Neuronal stem cell (in vitro differentiated cells): ENCODE results near the gene TEAD4.

Source experiments
- DNase-seq: peaks from one replicate; pipeline ENCODE4 v3.0.0-alpha.2; 2013; ENCODE audit warnings: low spot score
- H2AFZ ChIP-seq: one replicate; pipeline ENCODE4 v1.6.1; 2013; ENCODE audit warnings: mild to moderate bottlenecking, low read length, inconsistent platforms
- H2AK5ac ChIP-seq: 2 replicates; pipeline ENCODE4 v1.6.1; 2013; ENCODE audit warnings: low read depth, mild to moderate bottlenecking, inconsistent platforms, low read length, moderate library complexity, mixed read lengths
- H2BK120ac ChIP-seq: 2 replicates; pipeline ENCODE4 v1.6.1; 2013; ENCODE audit warnings: low read depth, mild to moderate bottlenecking, inconsistent platforms, low read length, moderate library complexity, mixed read lengths
- H2BK12ac ChIP-seq: one replicate; pipeline ENCODE4 v1.6.1; 2013; ENCODE audit warnings: low read length, inconsistent platforms
- H2BK15ac ChIP-seq: 2 replicates; pipeline ENCODE4 v1.6.1; 2013; ENCODE audit warnings: mild to moderate bottlenecking, low read length, inconsistent platforms, mixed read lengths
- H2BK5ac ChIP-seq: one replicate; pipeline ENCODE4 v1.6.1; 2013; ENCODE audit warnings: inconsistent platforms, mild to moderate bottlenecking, low read length, moderate library complexity
- H3K14ac ChIP-seq: one replicate; pipeline ENCODE4 v1.6.1; 2013; ENCODE audit warnings: low read length, inconsistent platforms
- H3K18ac ChIP-seq: 2 replicates; pipeline ENCODE4 v1.6.1; 2013; ENCODE audit warnings: low read length, inconsistent platforms
- H3K23ac ChIP-seq: 2 replicates; pipeline ENCODE4 v1.6.1; 2013; ENCODE audit warnings: low read depth, mild to moderate bottlenecking, mixed read lengths, low read length, inconsistent platforms; ENCODE audit not compliant: poor library complexity
- H3K27ac ChIP-seq: replicated peaks from 3 replicates; pipeline ENCODE4 v1.5.1; 2013; ENCODE audit warnings: low read length, inconsistent platforms
- H3K27me3 ChIP-seq, 3 experiments: 2 replicates each; pipeline ENCODE4 v1.6.1; 2013; ENCODE audit warnings: low read length in 3 of 3, mild to moderate bottlenecking in 2 of 3, inconsistent platforms in 1 of 3, low read depth in 1 of 3, mixed read lengths in 1 of 3, moderate library complexity in 1 of 3; ENCODE audit not compliant: control insufficient read depth in 3 of 3, insufficient read depth in 3 of 3
- H3K36me3 ChIP-seq, 2 donors: replicated peaks in 1 of 2; 2 replicates each; pipeline ENCODE4 v1.6.1; 2013; ENCODE audit warnings: low read length in 2 of 2; ENCODE audit not compliant: control insufficient read depth in 2 of 2, insufficient read depth in 2 of 2
- H3K4ac ChIP-seq: 2 replicates; pipeline ENCODE4 v1.6.1; 2013; ENCODE audit warnings: inconsistent platforms, mild to moderate bottlenecking, low read length, moderate library complexity
- H3K4me1 ChIP-seq, 2 donors: 1 replicate in 1 of 2; 2 replicates in 1 of 2; pipeline ENCODE4 v1.6.1; 2013; ENCODE audit warnings: low read length in 2 of 2, low read depth in 1 of 2; ENCODE audit not compliant: control insufficient read depth in 2 of 2, insufficient read depth in 1 of 2
- H3K4me2 ChIP-seq: one replicate; pipeline ENCODE4 v1.6.1; 2013; ENCODE audit warnings: mild to moderate bottlenecking, low read length, inconsistent platforms; ENCODE audit not compliant: insufficient read depth, poor library complexity, severe bottlenecking
- H3K4me3 ChIP-seq, 2 donors: 2 replicates each; pipeline ENCODE4 v1.5.1; 2013; ENCODE audit warnings: low read length in 2 of 2, mild to moderate bottlenecking in 2 of 2, inconsistent platforms in 1 of 2, moderate library complexity in 1 of 2
- H3K79me1 ChIP-seq: one replicate; pipeline ENCODE4 v1.6.1; 2013; ENCODE audit warnings: low read depth, mild to moderate bottlenecking, inconsistent platforms, low read length, moderate library complexity
- H3K9ac ChIP-seq: one replicate; pipeline ENCODE4 v1.6.1; 2013; ENCODE audit warnings: mild to moderate bottlenecking, low read depth, low read length, inconsistent platforms; ENCODE audit not compliant: poor library complexity
- H3K9me3 ChIP-seq, 2 donors: replicated peaks in 1 of 2; 2 replicates each; pipeline versions ENCODE3 to v1.6.1; 2013; ENCODE audit warnings: low read length in 2 of 2, mild to moderate bottlenecking in 2 of 2, inconsistent platforms in 1 of 2, low read depth in 1 of 2, mixed read lengths in 1 of 2, moderate library complexity in 1 of 2; ENCODE audit not compliant: control insufficient read depth in 2 of 2, insufficient read depth in 1 of 2
- H4K8ac ChIP-seq: one replicate; pipeline ENCODE4 v1.6.1; 2013; ENCODE audit warnings: low read depth, mild to moderate bottlenecking, inconsistent platforms, low read length, moderate library complexity
- H4K91ac ChIP-seq: one replicate; pipeline ENCODE4 v1.6.1; 2013; ENCODE audit warnings: low read length, low read depth, mild to moderate bottlenecking, inconsistent platforms; ENCODE audit not compliant: poor library complexity
- WGBS, 2 donors: extraction: QIAGEN DNeasy Blood & Tissue Kit; methylation state at CpG; one replicate each; pipeline ENCODE4 v1.1.7; 2013; ENCODE audit warnings: missing lambda C conversion rate in 2 of 2, mixed read lengths in 1 of 2; ENCODE audit not compliant: insufficient read length in 2 of 2, insufficient replicate concordance in 1 of 2; ENCODE audit errors: extremely low coverage in 2 of 2; 5-methylcytosine and 5-hydroxymethylcytosine counted together

Gene TEAD4

GRCh38 chr12:3017281-3017680 lies 58.1 kb downstream of the TEAD4 start:
- WGBS, 2 donors, result no CpG with 5 or more reads among the region's 11 CpGs

GRCh38 chr12:3018284-3019004 lies 59.2 kb downstream of the TEAD4 start:
- H3K23ac ChIP-seq, result no peak overlapping the region
- H2BK15ac ChIP-seq, result no peak overlapping the region
- H3K79me1 ChIP-seq, result peaks cover 2% of the 10 kb centered on the region
- H2AFZ ChIP-seq, result no peak overlapping the region
- H3K9ac ChIP-seq, result no peak overlapping the region
- no peak for DNase-seq
- no peak overlapping the region for H3K14ac ChIP-seq
- H3K4me2 ChIP-seq, result no peak overlapping the region
- H2BK5ac ChIP-seq, result no peak overlapping the region
- no peak overlapping the region for H2BK120ac ChIP-seq
- H3K4me1 ChIP-seq, result no peaks in the 10 kb centered on the region
- no peak overlapping the region for H2AK5ac ChIP-seq
- no peak overlapping the region for H3K18ac ChIP-seq
- no peak overlapping the region for H3K27ac ChIP-seq
- no peak overlapping the region for H3K4me3 ChIP-seq
- no peak overlapping the region for H2BK12ac ChIP-seq
- no peaks in the 10 kb centered on the region for H3K9me3 ChIP-seq
- no peaks in the 10 kb centered on the region for H3K27me3 ChIP-seq
- no peak overlapping the region for H4K8ac ChIP-seq
- no peak overlapping the region for H3K4ac ChIP-seq
- H4K91ac ChIP-seq, result no peak overlapping the region
- H3K36me3 ChIP-seq, result peaks cover 14 to 73% of the 10 kb centered on the region in 2 donors
- WGBS, 2 donors, result no CpG with 5 or more reads among the region's 15 CpGs

More at GRCh38 chr12:3017281-3017680, 58.1 kb downstream of the TEAD4 start:
- Histone ChIP-seq H3K4me1 (no peaks in the 10 kb centered on the region), H3K14ac (no peak overlapping the region), H3K18ac (peak overlapping the region; percentile 68), H2AK5ac (no peak overlapping the region), H2BK5ac (peak overlapping the region; percentile 78), H4K8ac (no peak overlapping the region), H3K9me3 (no peaks in the 10 kb centered on the region), H4K91ac (no peak overlapping the region), H3K27ac (no peak overlapping the region), H2BK12ac (no peak overlapping the region), H3K9ac (peak overlapping the region; percentile 50), H2BK15ac (no peak overlapping the region), H3K23ac (no peak overlapping the region), H3K27me3 (no peaks in the 10 kb centered on the region), H2AFZ (no peak overlapping the region), H3K36me3 (peaks cover 12 to 65% of the 10 kb centered on the region in 2 donors), H3K4ac (no peak overlapping the region), H3K4me3 (no peak overlapping the region), H3K4me2 (no peak overlapping the region), H3K79me1 (peaks cover 2% of the 10 kb centered on the region), H2BK120ac (no peak overlapping the region)
- DNase-seq, result no peak

- no peak overlapping the region for H3K18ac ChIP-seq
- no peak overlapping the region for H4K8ac ChIP-seq
- H3K79me1 ChIP-seq, result peaks cover 2% of the 10 kb centered on the region
- H3K9me3 ChIP-seq, result no peaks in the 10 kb centered on the region
- H2BK5ac ChIP-seq, result no peak overlapping the region
- WGBS, 2 donors, result no CpG with 5 or more reads among the region's 25 CpGs
- H3K27me3 ChIP-seq, result no peaks in the 10 kb centered on the region
- no peak overlapping the region for H3K4me2 ChIP-seq
- H2BK15ac ChIP-seq, result no peak overlapping the region
- no peak overlapping the region for H3K27ac ChIP-seq
- peak overlapping the region; percentile 16 for H3K23ac ChIP-seq
- H3K4me1 ChIP-seq, result no peaks in the 10 kb centered on the region
- no peak overlapping the region for H3K14ac ChIP-seq
- no peak overlapping the region for H3K4ac ChIP-seq
- no peak overlapping the region for H2BK12ac ChIP-seq
- H2AK5ac ChIP-seq, result no peak overlapping the region
- peak overlapping the region; percentile 7 for H3K9ac ChIP-seq
- H2BK120ac ChIP-seq, result no peak overlapping the region
- H4K91ac ChIP-seq, result no peak overlapping the region
- no peak overlapping the region for H2AFZ ChIP-seq
- peaks cover 14 to 73% of the 10 kb centered on the region in 2 donors for H3K36me3 ChIP-seq
- DNase-seq, result no peak
- no peak overlapping the region for H3K4me3 ChIP-seq
These were observed 59.9 kb downstream of the TEAD4 start for GRCh38 chr12:3019005-3019680.

- H3K79me1 ChIP-seq, result peaks cover 2% of the 10 kb centered on the region
- WGBS, 2 donors, result no CpG with 5 or more reads among the region's 16 CpGs
- H3K36me3 ChIP-seq, result peaks cover 14 to 76% of the 10 kb centered on the region in 2 donors
- H3K9ac ChIP-seq, result no peak overlapping the region
- H3K27me3 ChIP-seq, result no peaks in the 10 kb centered on the region
- no peak overlapping the region for H2AFZ ChIP-seq
- peak overlapping the region; percentile 16 for H3K18ac ChIP-seq
- no peak overlapping the region for H2AK5ac ChIP-seq
- peak overlapping the region; percentile 72 for H2BK120ac ChIP-seq
- H3K4me1 ChIP-seq, result no peaks in the 10 kb centered on the region
- H4K8ac ChIP-seq, result no peak overlapping the region
- no peak overlapping the region for H2BK15ac ChIP-seq
- H2BK5ac ChIP-seq, result peak overlapping the region; percentile 20
- H3K27ac ChIP-seq, result no peak overlapping the region
- H3K4me2 ChIP-seq, result no peak overlapping the region
- H3K14ac ChIP-seq, result no peak overlapping the region
- no peak overlapping the region for H2BK12ac ChIP-seq
- no peak overlapping the region for H3K4me3 ChIP-seq
- H3K9me3 ChIP-seq, result no peaks in the 10 kb centered on the region
- H3K4ac ChIP-seq, result no peak overlapping the region
- DNase-seq, result no peak
- no peak overlapping the region for H4K91ac ChIP-seq
- H3K23ac ChIP-seq, result no peak overlapping the region
These were observed 61.2 kb downstream of the TEAD4 start for GRCh38 chr12:3020399-3020798.
